NB4 (cell line): ENCODE results near the gene UNC13B.
A peak's percentile ranks its signal among the peaks of the same experiment; 100 is the strongest.

ENCODE experiments used
- CTCF ChIP-seq: IDR thresholded peaks from one replicate; pipeline ENCODE4 v1.5.1; 2012; ENCODE audit warnings: low read depth, low read length
- MAX ChIP-seq: IDR thresholded peaks from 2 replicates; pipeline ENCODE4 v1.6.1; 2011; ENCODE audit warnings: low read depth, low read length
- MYC ChIP-seq: IDR thresholded peaks from 2 replicates; pipeline ENCODE4 v1.6.1; 2011; ENCODE audit warnings: low read depth, low read length
- POLR2A ChIP-seq: IDR thresholded peaks from 2 replicates; pipeline ENCODE4 v1.6.1; 2011; ENCODE audit warnings: mild to moderate bottlenecking; ENCODE audit not compliant: insufficient read length; ENCODE audit errors: extremely low read depth

- TF ChIP-seq MAX, result peak; percentile 96
- no peak for TF ChIP-seq CTCF
- no peak for TF ChIP-seq POLR2A
- peak; percentile 82 for TF ChIP-seq MYC
Observed at GRCh38 chr9:35193762-35194161, 32.0 kb downstream of the UNC13B start.
